BLaER1 (cell line): Measurements from ENCODE around the gene TREX2.

Source experiments
- H3K27ac ChIP-seq: shearing (Covaris generic); formaldehyde crosslinking; 2 replicates; pipeline ENCODE4 v1.8.1; 2022
- H3K27me3 ChIP-seq: shearing (Covaris generic); formaldehyde crosslinking; 2 replicates; pipeline ENCODE4 v1.8.1; 2022
- H3K36me3 ChIP-seq: shearing (Covaris generic); formaldehyde crosslinking; 2 replicates; pipeline ENCODE4 v1.8.1; 2022
- H3K4me1 ChIP-seq: shearing (Covaris generic); formaldehyde crosslinking; 2 replicates; pipeline ENCODE4 v1.8.1; 2022
- H3K4me2 ChIP-seq: shearing (Covaris generic); formaldehyde crosslinking; 2 replicates; pipeline ENCODE4 v1.8.1; 2022
- H3K4me3 ChIP-seq: shearing (Covaris generic); formaldehyde crosslinking; 2 replicates; pipeline ENCODE4 v1.8.1; 2022
- H3K9ac ChIP-seq: shearing (Covaris generic); formaldehyde crosslinking; 2 replicates; pipeline ENCODE4 v1.8.1; 2022
- H3K9me3 ChIP-seq: shearing (Covaris generic); formaldehyde crosslinking; 2 replicates; pipeline ENCODE4 v1.8.1; 2022
- H4K20me1 ChIP-seq: shearing (Covaris generic); formaldehyde crosslinking; 2 replicates; pipeline ENCODE4 v1.8.1; 2022
- Cebpa-rat ChIP-seq: shearing (Covaris generic); IDR thresholded peaks from 2 replicates; pipeline ENCODE4 v1.8.1; 2022

Gene TREX2

DNA sequence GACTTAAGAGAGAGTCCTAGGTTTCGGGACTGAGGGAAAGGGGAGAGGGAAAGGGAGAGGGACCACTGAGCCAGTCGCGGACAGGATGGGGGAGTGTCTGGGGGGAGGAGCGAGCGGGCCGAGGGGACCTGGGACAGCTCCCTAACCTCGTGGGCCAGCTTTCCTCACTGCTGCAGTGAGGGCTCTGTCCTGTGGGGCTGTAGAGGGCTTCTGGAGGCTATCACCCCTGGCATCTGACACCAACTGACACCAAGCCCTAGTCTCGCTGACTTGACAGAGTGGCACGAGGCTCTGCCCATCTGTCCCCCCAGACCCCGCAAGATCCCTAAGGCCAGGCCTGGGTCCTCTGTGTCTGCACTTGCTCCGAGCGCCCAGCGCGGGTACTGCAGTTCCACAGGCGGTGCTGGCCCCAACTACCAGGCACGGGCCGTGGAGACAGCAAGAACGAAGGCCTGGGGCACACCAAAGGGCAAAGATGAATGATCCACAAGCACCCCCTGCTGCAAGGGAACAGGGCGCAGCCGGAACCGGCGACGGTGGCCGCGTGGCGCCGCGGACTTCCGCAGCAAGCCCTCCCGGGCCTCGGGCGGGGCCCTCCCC lies 24.1 kb upstream of the TREX2 start:
- peaks cover 39% of the 10 kb centered on the region for H3K27me3 ChIP-seq
- H3K36me3 ChIP-seq = peaks cover 35% of the 10 kb centered on the region
- H3K9me3 ChIP-seq = no peaks in the 10 kb centered on the region
- peaks cover 42% of the 10 kb centered on the region for H3K4me1 ChIP-seq
- H3K4me3 ChIP-seq = peak overlapping the region; percentile 76
- peak overlapping the region; percentile 79 for H3K9ac ChIP-seq
- no peak for TF ChIP-seq Cebpa-rat
- peak overlapping the region; percentile 80 for H3K4me2 ChIP-seq
- H3K27ac ChIP-seq = peak overlapping the region; percentile 79
- peaks cover 49% of the 10 kb centered on the region for H4K20me1 ChIP-seq

DNA sequence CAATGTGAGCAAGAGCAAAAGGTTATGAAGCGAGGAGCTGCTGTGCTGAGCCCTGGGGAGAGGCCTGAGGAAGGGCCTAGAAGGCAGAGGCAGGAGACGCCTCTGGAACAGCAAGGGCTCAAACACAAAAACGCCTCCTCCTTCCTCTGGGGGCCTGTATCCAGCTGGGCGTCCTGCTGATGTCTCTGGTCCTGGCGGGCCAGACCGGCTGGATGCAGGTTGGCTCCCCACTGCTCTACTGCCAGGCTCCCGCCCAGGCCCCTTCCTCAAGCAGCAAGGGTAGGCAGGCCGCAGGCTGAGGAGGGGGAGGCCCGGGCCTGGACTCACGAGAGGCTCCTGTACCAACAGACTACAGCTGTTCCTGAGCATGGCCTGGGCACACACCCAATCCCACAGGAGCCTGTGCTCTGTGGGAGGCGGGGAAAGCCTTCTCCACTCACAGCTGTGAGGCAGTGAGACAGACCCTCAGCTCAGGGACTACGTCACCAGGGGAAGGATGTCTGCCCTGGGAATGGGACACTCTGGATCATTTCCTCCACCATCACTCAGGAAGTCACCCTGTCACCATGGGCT lies 22.2 kb upstream of the TREX2 start:
- Histone ChIP-seq H3K4me1 (peaks cover 26% of the 10 kb centered on the region), H3K9me3 (no peaks in the 10 kb centered on the region), H3K36me3 (peaks cover 53% of the 10 kb centered on the region), H3K27ac (no peak overlapping the region), H3K4me3 (no peak overlapping the region), H4K20me1 (peaks cover 62% of the 10 kb centered on the region), H3K27me3 (peaks cover 53% of the 10 kb centered on the region), H3K4me2 (no peak overlapping the region), H3K9ac (no peak overlapping the region)
- TF ChIP-seq Cebpa-rat = no peak

DNA sequence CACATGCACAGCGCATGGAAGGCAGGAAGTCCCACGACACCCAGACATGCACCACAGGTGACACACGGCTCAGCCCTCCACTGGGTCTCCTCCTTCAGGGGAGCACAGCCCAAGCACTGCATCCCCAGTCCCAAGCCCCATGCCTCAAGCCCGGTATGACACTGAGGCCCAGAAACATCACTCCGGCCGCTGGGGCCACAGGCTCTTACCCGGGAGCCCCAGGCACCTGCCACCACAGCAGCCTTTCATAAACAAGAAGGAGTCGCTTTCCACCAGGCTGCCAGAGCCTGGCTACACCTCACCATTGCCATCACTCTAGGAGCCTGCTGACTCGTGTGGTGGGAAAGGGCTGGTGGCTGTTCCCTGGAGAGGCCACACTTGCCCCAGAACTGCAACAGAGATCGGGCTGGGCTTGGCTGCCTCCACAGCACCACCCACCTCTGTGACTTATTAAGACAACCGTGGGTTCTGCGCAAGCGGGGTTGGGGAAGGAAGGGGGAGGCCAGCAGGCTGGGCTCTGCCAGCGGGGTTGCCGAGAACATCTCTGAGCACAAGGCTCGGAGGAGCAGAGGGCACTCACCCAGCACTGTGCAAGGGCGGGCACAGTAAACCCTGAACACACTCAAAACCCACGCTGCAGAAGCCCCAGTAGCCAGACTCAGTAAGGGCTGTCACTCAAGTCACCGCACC lies 20.0 kb upstream of the TREX2 start:
- Histone ChIP-seq H3K9ac (no peak overlapping the region), H4K20me1 (peaks cover 82% of the 10 kb centered on the region), H3K27me3 (peaks cover 71% of the 10 kb centered on the region), H3K36me3 (peaks cover 74% of the 10 kb centered on the region), H3K27ac (no peak overlapping the region), H3K9me3 (no peaks in the 10 kb centered on the region), H3K4me2 (no peak overlapping the region), H3K4me1 (peaks cover 10% of the 10 kb centered on the region), H3K4me3 (no peak overlapping the region)
- TF ChIP-seq Cebpa-rat = no peak

DNA sequence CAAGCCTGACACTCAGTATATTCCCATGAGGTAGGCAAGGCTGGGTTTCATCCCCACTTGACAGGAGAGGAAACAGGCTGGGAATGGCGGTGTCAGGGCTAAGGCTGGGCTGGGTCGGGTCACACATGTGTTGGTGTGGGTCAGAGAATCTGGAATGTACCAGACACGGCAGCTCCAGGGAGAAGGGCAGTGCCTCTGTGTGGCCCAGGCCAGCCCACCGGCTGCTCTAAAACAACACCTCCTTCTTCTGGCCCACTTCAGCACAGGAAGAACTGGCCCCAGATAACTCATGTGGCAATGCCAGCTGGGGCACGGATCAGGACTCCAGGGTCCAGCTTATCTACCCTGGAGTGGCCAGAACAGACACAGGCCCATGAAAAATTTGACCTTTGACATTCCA lies 18.3 kb upstream of the TREX2 start:
- Histone ChIP-seq H3K27me3 (peaks cover 80% of the 10 kb centered on the region), H3K36me3 (peaks cover 90% of the 10 kb centered on the region), H3K9ac (no peak overlapping the region), H3K9me3 (no peaks in the 10 kb centered on the region), H4K20me1 (peaks cover 75% of the 10 kb centered on the region), H3K4me1 (peaks cover 5% of the 10 kb centered on the region), H3K4me3 (no peak overlapping the region), H3K27ac (no peak overlapping the region), H3K4me2 (no peak overlapping the region)
- no peak for TF ChIP-seq Cebpa-rat

DNA sequence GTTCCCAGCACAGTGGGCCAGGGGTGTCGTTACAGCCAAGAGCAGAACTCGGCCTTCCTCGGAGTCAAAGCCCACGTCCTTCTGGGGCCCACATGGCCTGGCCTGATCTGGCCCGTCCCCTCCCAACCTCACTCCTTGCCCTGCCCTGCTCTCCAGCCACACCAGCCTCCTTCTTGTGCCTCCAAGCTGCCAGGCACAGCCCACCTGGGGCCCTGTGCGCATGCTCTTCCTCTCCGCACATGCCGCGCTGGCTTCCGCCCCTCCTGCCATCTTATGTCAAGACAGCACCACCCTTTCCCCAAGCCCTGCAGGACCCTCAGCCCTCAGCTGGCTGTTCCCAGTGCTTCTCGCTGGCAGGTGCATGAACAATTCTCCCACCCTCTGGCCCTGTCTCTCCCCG lies 17.7 kb upstream of the TREX2 start:
- no peaks in the 10 kb centered on the region for H3K9me3 ChIP-seq
- TF ChIP-seq Cebpa-rat = no peak

DNA sequence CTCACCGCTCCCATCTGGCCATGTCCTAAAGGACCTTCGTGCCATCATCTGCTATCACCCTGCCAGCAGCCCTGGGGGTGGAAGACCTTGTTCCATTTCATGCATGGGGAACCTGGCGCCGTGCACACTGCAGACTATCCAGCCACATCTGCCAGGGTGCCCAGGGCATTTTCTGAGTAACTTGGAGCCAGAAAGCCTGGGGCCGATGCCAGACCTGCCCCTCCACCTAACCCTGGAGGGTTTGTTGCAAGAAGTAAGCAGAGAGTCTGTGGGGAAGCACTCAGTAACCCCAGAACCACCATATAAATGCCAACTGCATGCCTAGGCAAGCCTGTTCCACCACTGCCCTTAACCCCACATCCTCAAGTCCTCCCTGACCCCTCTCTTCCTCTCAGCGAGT lies 17.2 kb upstream of the TREX2 start:
- Histone ChIP-seq H3K9me3 (no peaks in the 10 kb centered on the region), H3K27ac (no peak overlapping the region), H3K4me2 (no peak overlapping the region), H3K36me3 (peaks cover 91% of the 10 kb centered on the region), H3K27me3 (peaks cover 81% of the 10 kb centered on the region), H3K4me1 (no peaks in the 10 kb centered on the region), H3K4me3 (no peak overlapping the region), H4K20me1 (peaks cover 67% of the 10 kb centered on the region), H3K9ac (no peak overlapping the region)
- TF ChIP-seq Cebpa-rat = no peak

More for the DNA sequence above, 17.7 kb upstream of the TREX2 start:
- no peak overlapping the region for H3K4me3 ChIP-seq
- H4K20me1 ChIP-seq = peaks cover 69% of the 10 kb centered on the region
- H3K27me3 ChIP-seq = peaks cover 81% of the 10 kb centered on the region
- no peak overlapping the region for H3K4me2 ChIP-seq
- no peaks in the 10 kb centered on the region for H3K4me1 ChIP-seq
- peaks cover 91% of the 10 kb centered on the region for H3K36me3 ChIP-seq
- H3K9ac ChIP-seq = no peak overlapping the region
- no peak overlapping the region for H3K27ac ChIP-seq

DNA sequence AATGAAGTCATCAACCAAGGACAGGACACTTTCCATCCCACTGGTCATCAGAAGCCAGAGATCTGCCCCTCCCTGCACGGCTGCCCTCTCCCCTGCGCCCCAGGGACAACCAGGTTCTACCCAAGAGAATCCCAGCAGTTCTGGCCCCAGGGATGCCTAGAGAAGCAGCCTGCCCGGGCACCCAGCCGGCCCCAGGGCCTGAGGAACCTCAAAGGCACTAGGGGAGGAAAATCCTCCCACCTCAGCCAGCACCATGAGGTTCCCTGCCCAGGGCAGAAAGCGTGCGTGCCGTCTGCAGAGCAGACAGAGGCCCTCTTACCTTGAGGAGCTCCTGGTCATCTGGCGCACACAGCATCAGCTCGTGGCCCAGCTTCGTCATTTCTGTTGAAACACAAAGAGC lies 16.4 kb upstream of the TREX2 start:
- peaks cover 81% of the 10 kb centered on the region for H3K27me3 ChIP-seq
- no peak overlapping the region for H3K4me2 ChIP-seq
- no peak for TF ChIP-seq Cebpa-rat
- no peak overlapping the region for H3K27ac ChIP-seq
- H3K9me3 ChIP-seq = no peaks in the 10 kb centered on the region
- no peak overlapping the region for H3K4me3 ChIP-seq
- H3K36me3 ChIP-seq = peaks cover 91% of the 10 kb centered on the region
- no peaks in the 10 kb centered on the region for H3K4me1 ChIP-seq
- peaks cover 67% of the 10 kb centered on the region for H4K20me1 ChIP-seq
- no peak overlapping the region for H3K9ac ChIP-seq

DNA sequence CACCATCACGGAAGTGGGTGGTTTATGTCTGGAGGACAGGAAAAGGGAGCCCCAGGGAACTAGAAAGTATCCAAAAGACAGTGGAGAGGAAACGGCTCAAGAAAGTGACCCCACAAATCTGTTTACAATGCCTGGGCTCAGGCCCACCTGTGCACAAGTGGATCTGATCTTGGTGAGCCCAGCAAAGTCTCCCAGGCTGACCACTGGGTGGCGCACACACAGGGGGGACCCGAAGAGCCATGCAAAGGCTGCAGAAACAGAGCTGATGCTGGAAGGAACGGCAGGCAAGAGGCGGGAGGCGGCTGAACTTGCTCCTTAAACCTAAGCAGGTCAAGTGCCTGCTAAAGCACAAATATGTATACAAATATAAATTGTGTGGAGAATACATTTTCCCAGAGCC lies 15.0 kb upstream of the TREX2 start:
- no peak overlapping the region for H3K4me3 ChIP-seq
- no peaks in the 10 kb centered on the region for H3K9me3 ChIP-seq
- H3K27me3 ChIP-seq = peaks cover 79% of the 10 kb centered on the region
- TF ChIP-seq Cebpa-rat = no peak
- peaks cover 1% of the 10 kb centered on the region; the same call in 1 of the 2 replicates for H3K4me1 ChIP-seq
- no peak overlapping the region for H3K9ac ChIP-seq
- no peak overlapping the region for H3K4me2 ChIP-seq
- no peak overlapping the region for H3K27ac ChIP-seq
- H3K36me3 ChIP-seq = peaks cover 96% of the 10 kb centered on the region
- peaks cover 69% of the 10 kb centered on the region for H4K20me1 ChIP-seq

DNA sequence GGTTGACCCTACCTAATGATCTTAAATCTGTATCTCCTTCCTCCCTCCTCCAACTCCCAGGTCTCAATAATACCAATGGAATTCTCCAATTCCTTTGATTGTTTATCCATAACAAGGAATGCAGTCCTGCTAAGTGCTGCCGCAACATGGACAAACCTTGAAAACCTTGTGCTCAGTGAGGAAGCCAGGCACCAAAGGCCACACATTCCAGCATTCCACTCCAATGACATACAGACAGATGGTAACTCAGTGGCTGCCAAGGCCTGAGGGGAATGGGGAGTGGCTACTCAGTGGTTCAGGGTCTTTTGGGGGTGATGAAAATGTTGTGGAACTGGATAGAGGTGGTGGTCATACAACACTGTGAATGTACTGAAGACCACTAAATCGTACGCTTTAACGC lies 14.1 kb upstream of the TREX2 start:
- no peak overlapping the region for H3K4me2 ChIP-seq
- peaks cover 63% of the 10 kb centered on the region for H4K20me1 ChIP-seq
- H3K4me3 ChIP-seq = no peak overlapping the region
- H3K9me3 ChIP-seq = no peaks in the 10 kb centered on the region
- no peak overlapping the region for H3K27ac ChIP-seq
- H3K36me3 ChIP-seq = peaks cover 95% of the 10 kb centered on the region
- H3K4me1 ChIP-seq = peaks cover 10% of the 10 kb centered on the region
- no peak overlapping the region for H3K9ac ChIP-seq
- TF ChIP-seq Cebpa-rat = no peak
- H3K27me3 ChIP-seq = peaks cover 72% of the 10 kb centered on the region

DNA sequence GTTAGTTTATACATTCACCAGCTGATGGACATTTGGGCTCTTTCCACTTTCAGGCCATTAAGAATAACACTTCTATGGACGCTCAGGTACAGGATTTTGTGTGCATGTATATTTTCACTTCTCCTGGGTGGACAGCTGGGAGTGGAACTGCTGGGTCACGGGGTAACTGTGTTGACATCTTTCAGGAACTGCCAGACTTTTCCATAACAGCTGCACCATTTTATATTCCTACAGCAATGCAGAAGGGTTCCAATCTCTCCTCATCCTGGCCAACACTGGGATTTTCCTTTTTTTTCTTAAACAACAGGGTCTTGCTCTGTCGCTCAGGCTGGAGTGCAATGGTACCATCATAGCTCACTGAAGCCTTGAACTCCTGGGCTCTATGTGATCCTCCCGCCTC lies 12.6 kb upstream of the TREX2 start:
- Histone ChIP-seq H3K27ac (no peak overlapping the region), H3K4me2 (no peak overlapping the region), H3K36me3 (peaks cover 92% of the 10 kb centered on the region), H3K4me3 (no peak overlapping the region), H3K4me1 (peaks cover 12% of the 10 kb centered on the region), H3K9me3 (no peaks in the 10 kb centered on the region), H4K20me1 (peaks cover 54% of the 10 kb centered on the region; the same call in 1 of the 2 replicates), H3K9ac (no peak overlapping the region), H3K27me3 (peaks cover 69% of the 10 kb centered on the region)
- TF ChIP-seq Cebpa-rat = no peak
